GM23338 (cell line): Measurements from ENCODE around the gene HSPH1. TPM values are rescaled to one million over a fixed set of nuclear protein-coding genes. Genes with fewer than 3 reads are reported as not detected.

ENCODE experiments used
- ATAC-seq: fragments of 200-7000 bp; cut with Tn5 transposase; 3 replicates; pipeline ENCODE4 v1.9.1; 2020
- DNase-seq: peaks from one replicate; pipeline ENCODE4 v3.0.0-alpha.2; 2015; ENCODE audit warnings: low spot score
- H2AFZ ChIP-seq: fragments of 200-600 bp; sonication (generic); 2 replicates; pipeline ENCODE4 v1.8.0; 2016; ENCODE audit warnings: antibody characterized with exemption, mild to moderate bottlenecking, moderate library complexity
- H3F3A ChIP-seq: fragments of 200-600 bp; sonication (generic); replicated peaks from 2 replicates; pipeline ENCODE4 v1.8.0; 2017; ENCODE audit warnings: antibody characterized with exemption, mixed run types, low read depth
- H3K27ac ChIP-seq: fragments of 200-600 bp; sonication (generic); 2 replicates; pipeline ENCODE4 v1.6.1; 2016; ENCODE audit warnings: low read depth
- H3K27me3 ChIP-seq: fragments of 200-600 bp; sonication (generic); 2 replicates; pipeline ENCODE4 v1.8.0; 2016; ENCODE audit warnings: mild to moderate bottlenecking, mixed run types, moderate library complexity; ENCODE audit not compliant: insufficient read depth
- H3K36me3 ChIP-seq: fragments of 200-600 bp; sonication (generic); 2 replicates; pipeline ENCODE4 v1.8.0; 2016; ENCODE audit warnings: mild to moderate bottlenecking; ENCODE audit not compliant: insufficient read depth
- H3K4me1 ChIP-seq: fragments of 200-600 bp; sonication (generic); 2 replicates; pipeline ENCODE4 v1.8.0; 2016; ENCODE audit warnings: mild to moderate bottlenecking, moderate library complexity; ENCODE audit not compliant: insufficient read depth
- H3K4me2 ChIP-seq: fragments of 200-600 bp; sonication (generic); 2 replicates; pipeline ENCODE4 v1.7.1; 2017; ENCODE audit warnings: mixed run types
- H3K4me3 ChIP-seq: fragments of 200-600 bp; sonication (generic); 2 replicates; pipeline ENCODE4 v1.6.1; 2016; ENCODE audit warnings: mixed run types
- H3K79me2 ChIP-seq: fragments of 200-600 bp; sonication (generic); replicated peaks from 2 replicates; pipeline ENCODE4 v1.8.0; 2017; ENCODE audit warnings: mild to moderate bottlenecking; ENCODE audit not compliant: insufficient read depth
- H3K9me2 ChIP-seq: fragments of 200-600 bp; sonication (generic); 2 replicates; pipeline ENCODE4 v1.8.0; 2017; ENCODE audit not compliant: insufficient read depth
- H4K20me1 ChIP-seq: fragments of 200-600 bp; sonication (generic); replicated peaks from 2 replicates; pipeline ENCODE4 v1.8.0; 2017; ENCODE audit warnings: mild to moderate bottlenecking; ENCODE audit not compliant: insufficient read depth
- H3K27ac Mint-ChIP-seq: 2 replicates; pipeline ENCODE4 v1.8.0; 2020; ENCODE audit warnings: inconsistent platforms, mild to moderate bottlenecking, moderate library complexity, mixed read lengths
- H3K27me3 Mint-ChIP-seq: 3 replicates; pipeline ENCODE4 v1.8.0; 2022; ENCODE audit warnings: low read depth, mild to moderate bottlenecking, moderate library complexity, mixed read lengths, inconsistent platforms; ENCODE audit not compliant: insufficient read depth, poor library complexity
- H3K36me3 Mint-ChIP-seq: 3 replicates; pipeline ENCODE4 v1.8.0; 2021; ENCODE audit warnings: low read depth, mild to moderate bottlenecking, inconsistent platforms, moderate library complexity, mixed read lengths
- H3K4me1 Mint-ChIP-seq: 3 replicates; pipeline ENCODE4 v1.8.0; 2020; ENCODE audit warnings: mild to moderate bottlenecking, inconsistent platforms, mixed read lengths
- H3K4me3 Mint-ChIP-seq: 3 replicates; pipeline ENCODE4 v1.8.0; 2021; ENCODE audit warnings: moderate library complexity, mild to moderate bottlenecking, inconsistent platforms, mixed read lengths
- H3K9me3 Mint-ChIP-seq: 3 replicates; pipeline ENCODE4 v1.8.0; 2020; ENCODE audit warnings: moderate library complexity, mild to moderate bottlenecking, inconsistent platforms, mixed read lengths
- CREB1 ChIP-seq: fragments of 250-450 bp; sonication (Bioruptor Pico); IDR thresholded peaks from 2 replicates; pipeline ENCODE4 v1.5.0; 2020; ENCODE audit warnings: low read depth, mild to moderate bottlenecking, moderate library complexity
- EZH2phosphoT487 ChIP-seq: fragments of 200-600 bp; sonication (generic); IDR thresholded peaks from one replicate; pipeline ENCODE4 v1.8.1; 2018; ENCODE audit warnings: antibody characterized with exemption; ENCODE audit not compliant: unreplicated experiment
- JUNB ChIP-seq: IDR thresholded peaks from one replicate; pipeline ENCODE4 v1.6.1; 2016; ENCODE audit warnings: antibody characterized with exemption; ENCODE audit not compliant: unreplicated experiment
- NANOG ChIP-seq: IDR thresholded peaks from 2 replicates; pipeline ENCODE4 v1.6.1; 2016; ENCODE audit warnings: antibody characterized with exemption, borderline replicate concordance
- polyA plus RNA-seq: library from polyadenylated mRNA; unstranded; fragments of >200 nt; fragmentation: Nextera tagmentation; extraction: Ambion mirVana; gene quantifications from 2 replicates; pipeline ENCODE4 v1.2.1, GENCODE V29; 2016
- total RNA-seq: library from RNA; depleted of rRNA; stranded (reverse); fragments of >200 nt; shearing (Covaris generic); gene quantifications from 2 replicates; pipeline ENCODE4 v1.2.3, GENCODE V29; 2014
- TF ChIP-seq, protein P1 (sequence below): fragments of 250-450 bp; sonication (Bioruptor Pico); IDR thresholded peaks from 2 replicates; pipeline ENCODE4 v1.5.0; 2020; ENCODE audit warnings: mild to moderate bottlenecking, moderate library complexity
- TF ChIP-seq, protein P2 (sequence below): IDR thresholded peaks from 2 replicates; pipeline ENCODE4 v1.6.1; 2016; ENCODE audit warnings: antibody characterized with exemption
- TF ChIP-seq, protein P3 (sequence below): IDR thresholded peaks from one replicate; pipeline ENCODE4 v1.6.1; 2018; ENCODE audit warnings: antibody characterized with exemption; ENCODE audit not compliant: unreplicated experiment

The HSPH1 gene
- total and polyA plus RNA-seq, 2 experiments from 2014 or later, result 112 to 147 TPM

DNA sequence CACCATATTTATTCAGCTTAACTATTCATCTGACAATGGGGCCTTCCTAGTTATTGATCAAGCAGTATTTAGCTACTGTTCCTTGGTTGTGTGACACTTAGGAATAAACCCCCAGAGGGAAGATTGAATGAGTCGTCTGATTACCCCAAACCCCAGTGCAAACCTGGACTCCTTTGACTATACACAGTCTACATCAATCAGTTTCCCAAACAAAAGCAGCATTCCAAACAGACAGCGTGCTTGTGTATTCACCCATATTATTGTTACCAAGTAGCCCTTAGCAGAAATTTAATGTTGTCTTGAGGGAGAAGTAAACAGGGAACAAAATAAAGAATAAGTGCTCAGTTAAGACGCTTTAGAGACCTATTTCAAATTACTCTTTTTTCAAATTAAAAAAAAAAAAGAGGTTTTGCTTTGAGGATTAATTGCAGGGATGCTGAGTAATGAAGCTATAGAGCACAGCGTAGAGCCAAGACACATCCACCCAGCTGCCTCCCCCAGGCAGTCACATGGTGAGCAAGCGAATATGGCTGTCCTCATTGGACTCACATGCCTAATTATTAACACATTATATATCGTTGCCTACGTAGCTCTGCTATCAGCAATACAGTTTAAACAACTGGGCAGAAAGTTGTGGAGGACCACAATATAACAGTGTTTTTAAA is 23.4 kb upstream of the HSPH1 start (continued):
- TF ChIP-seq, protein P1, sequence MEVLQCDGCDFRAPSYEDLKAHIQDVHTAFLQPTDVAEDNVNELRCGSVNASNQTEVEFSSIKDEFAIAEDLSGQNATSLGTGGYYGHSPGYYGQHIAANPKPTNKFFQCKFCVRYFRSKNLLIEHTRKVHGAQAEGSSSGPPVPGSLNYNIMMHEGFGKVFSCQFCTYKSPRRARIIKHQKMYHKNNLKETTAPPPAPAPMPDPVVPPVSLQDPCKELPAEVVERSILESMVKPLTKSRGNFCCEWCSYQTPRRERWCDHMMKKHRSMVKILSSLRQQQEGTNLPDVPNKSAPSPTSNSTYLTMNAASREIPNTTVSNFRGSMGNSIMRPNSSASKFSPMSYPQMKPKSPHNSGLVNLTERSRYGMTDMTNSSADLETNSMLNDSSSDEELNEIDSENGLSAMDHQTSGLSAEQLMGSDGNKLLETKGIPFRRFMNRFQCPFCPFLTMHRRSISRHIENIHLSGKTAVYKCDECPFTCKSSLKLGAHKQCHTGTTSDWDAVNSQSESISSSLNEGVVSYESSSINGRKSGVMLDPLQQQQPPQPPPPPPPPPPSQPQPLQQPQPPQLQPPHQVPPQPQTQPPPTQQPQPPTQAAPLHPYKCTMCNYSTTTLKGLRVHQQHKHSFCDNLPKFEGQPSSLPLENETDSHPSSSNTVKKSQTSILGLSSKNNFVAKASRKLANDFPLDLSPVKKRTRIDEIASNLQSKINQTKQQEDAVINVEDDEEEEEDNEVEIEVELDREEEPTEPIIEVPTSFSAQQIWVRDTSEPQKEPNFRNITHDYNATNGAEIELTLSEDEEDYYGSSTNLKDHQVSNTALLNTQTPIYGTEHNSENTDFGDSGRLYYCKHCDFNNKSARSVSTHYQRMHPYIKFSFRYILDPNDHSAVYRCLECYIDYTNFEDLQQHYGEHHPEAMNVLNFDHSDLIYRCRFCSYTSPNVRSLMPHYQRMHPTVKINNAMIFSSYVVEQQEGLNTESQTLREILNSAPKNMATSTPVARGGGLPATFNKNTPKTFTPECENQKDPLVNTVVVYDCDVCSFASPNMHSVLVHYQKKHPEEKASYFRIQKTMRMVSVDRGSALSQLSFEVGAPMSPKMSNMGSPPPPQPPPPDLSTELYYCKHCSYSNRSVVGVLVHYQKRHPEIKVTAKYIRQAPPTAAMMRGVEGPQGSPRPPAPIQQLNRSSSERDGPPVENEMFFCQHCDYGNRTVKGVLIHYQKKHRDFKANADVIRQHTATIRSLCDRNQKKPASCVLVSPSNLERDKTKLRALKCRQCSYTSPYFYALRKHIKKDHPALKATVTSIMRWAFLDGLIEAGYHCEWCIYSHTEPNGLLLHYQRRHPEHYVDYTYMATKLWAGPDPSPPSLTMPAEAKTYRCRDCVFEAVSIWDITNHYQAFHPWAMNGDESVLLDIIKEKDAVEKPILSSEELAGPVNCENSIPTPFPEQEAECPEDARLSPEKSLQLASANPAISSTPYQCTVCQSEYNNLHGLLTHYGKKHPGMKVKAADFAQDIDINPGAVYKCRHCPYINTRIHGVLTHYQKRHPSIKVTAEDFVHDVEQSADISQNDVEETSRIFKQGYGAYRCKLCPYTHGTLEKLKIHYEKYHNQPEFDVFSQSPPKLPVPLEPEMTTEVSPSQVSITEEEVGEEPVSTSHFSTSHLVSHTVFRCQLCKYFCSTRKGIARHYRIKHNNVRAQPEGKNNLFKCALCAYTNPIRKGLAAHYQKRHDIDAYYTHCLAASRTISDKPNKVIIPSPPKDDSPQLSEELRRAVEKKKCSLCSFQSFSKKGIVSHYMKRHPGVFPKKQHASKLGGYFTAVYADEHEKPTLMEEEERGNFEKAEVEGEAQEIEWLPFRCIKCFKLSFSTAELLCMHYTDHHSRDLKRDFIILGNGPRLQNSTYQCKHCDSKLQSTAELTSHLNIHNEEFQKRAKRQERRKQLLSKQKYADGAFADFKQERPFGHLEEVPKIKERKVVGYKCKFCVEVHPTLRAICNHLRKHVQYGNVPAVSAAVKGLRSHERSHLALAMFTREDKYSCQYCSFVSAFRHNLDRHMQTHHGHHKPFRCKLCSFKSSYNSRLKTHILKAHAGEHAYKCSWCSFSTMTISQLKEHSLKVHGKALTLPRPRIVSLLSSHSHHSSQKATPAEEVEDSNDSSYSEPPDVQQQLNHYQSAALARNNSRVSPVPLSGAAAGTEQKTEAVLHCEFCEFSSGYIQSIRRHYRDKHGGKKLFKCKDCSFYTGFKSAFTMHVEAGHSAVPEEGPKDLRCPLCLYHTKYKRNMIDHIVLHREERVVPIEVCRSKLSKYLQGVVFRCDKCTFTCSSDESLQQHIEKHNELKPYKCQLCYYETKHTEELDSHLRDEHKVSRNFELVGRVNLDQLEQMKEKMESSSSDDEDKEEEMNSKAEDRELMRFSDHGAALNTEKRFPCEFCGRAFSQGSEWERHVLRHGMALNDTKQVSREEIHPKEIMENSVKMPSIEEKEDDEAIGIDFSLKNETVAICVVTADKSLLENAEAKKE (CRISPR knock-in tag), result no peak
- TF ChIP-seq EZH2phosphoT487, result no peak

DNA sequence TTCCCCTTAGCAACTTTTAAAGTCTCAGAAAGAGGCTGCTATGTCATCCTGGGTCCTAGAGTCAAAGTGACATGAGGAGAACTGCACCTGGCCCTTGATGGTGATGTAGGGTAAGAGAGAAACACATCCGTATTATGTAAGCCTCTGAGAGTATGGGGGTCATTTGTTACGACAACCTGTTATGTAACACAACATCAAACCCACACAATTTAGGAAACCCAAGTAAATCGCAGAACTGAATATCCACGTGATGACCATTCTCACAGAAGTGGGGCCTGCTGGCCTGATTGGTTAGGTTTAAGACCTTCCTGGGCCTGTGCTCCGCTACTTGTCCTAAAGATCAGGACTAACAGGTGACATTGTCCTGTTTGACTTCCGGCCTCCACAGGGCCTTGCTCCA is 22.7 kb upstream of the HSPH1 start:
- H3K4me3 ChIP-seq, result no peak overlapping the region
- H3F3A ChIP-seq, result no peaks in the 10 kb centered on the region
- Mint-ChIP-seq H3K4me1 (peaks cover 5% of the 10 kb centered on the region), H3K27ac (no peak overlapping the region), H3K27me3 (peaks cover 6% of the 10 kb centered on the region), H3K36me3 (peaks cover 3% of the 10 kb centered on the region; the same call in 1 of the 3 replicates), H3K9me3 (peaks cover 11% of the 10 kb centered on the region), H3K4me3 (no peak overlapping the region)
- no peaks in the 10 kb centered on the region for H3K9me2 ChIP-seq
- 0 out of 2 replicates have a peak, but pooled peaks cover 6% of the 10 kb centered on the region for H3K4me1 ChIP-seq
- H4K20me1 ChIP-seq, result no peaks in the 10 kb centered on the region
- no peak overlapping the region for H3K4me2 ChIP-seq
- H3K36me3 ChIP-seq, result no peaks in the 10 kb centered on the region; the same call in 1 of the 2 replicates
- H3K27me3 ChIP-seq, result no peaks in the 10 kb centered on the region
- no peak overlapping the region for H2AFZ ChIP-seq
- DNase-seq, result no peak
- no peak overlapping the region for H3K27ac ChIP-seq
- H3K79me2 ChIP-seq, result no peaks in the 10 kb centered on the region
- ATAC-seq, result no peak
- TF ChIP-seq NANOG, result no peak
- no peak for TF ChIP-seq CREB1 (CRISPR knock-in tag)
- TF ChIP-seq EZH2phosphoT487, result no peak
- TF ChIP-seq JUNB, result no peak
- TF ChIP-seq, protein P2, sequence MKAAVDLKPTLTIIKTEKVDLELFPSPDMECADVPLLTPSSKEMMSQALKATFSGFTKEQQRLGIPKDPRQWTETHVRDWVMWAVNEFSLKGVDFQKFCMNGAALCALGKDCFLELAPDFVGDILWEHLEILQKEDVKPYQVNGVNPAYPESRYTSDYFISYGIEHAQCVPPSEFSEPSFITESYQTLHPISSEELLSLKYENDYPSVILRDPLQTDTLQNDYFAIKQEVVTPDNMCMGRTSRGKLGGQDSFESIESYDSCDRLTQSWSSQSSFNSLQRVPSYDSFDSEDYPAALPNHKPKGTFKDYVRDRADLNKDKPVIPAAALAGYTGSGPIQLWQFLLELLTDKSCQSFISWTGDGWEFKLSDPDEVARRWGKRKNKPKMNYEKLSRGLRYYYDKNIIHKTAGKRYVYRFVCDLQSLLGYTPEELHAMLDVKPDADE, result no peak
- TF ChIP-seq, protein P3, sequence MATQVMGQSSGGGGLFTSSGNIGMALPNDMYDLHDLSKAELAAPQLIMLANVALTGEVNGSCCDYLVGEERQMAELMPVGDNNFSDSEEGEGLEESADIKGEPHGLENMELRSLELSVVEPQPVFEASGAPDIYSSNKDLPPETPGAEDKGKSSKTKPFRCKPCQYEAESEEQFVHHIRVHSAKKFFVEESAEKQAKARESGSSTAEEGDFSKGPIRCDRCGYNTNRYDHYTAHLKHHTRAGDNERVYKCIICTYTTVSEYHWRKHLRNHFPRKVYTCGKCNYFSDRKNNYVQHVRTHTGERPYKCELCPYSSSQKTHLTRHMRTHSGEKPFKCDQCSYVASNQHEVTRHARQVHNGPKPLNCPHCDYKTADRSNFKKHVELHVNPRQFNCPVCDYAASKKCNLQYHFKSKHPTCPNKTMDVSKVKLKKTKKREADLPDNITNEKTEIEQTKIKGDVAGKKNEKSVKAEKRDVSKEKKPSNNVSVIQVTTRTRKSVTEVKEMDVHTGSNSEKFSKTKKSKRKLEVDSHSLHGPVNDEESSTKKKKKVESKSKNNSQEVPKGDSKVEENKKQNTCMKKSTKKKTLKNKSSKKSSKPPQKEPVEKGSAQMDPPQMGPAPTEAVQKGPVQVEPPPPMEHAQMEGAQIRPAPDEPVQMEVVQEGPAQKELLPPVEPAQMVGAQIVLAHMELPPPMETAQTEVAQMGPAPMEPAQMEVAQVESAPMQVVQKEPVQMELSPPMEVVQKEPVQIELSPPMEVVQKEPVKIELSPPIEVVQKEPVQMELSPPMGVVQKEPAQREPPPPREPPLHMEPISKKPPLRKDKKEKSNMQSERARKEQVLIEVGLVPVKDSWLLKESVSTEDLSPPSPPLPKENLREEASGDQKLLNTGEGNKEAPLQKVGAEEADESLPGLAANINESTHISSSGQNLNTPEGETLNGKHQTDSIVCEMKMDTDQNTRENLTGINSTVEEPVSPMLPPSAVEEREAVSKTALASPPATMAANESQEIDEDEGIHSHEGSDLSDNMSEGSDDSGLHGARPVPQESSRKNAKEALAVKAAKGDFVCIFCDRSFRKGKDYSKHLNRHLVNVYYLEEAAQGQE, result no peak
